HG03103 (cell line): Measurements from ENCODE around the gene EPHA3.

Source experiments
- ATAC-seq: cut with Tn5 transposase; IDR thresholded peaks from one replicate; pipeline ENCODE4 v1.9.1; 2021; ENCODE audit warnings: low read depth; ENCODE audit not compliant: unreplicated experiment

Gene EPHA3

DNA sequence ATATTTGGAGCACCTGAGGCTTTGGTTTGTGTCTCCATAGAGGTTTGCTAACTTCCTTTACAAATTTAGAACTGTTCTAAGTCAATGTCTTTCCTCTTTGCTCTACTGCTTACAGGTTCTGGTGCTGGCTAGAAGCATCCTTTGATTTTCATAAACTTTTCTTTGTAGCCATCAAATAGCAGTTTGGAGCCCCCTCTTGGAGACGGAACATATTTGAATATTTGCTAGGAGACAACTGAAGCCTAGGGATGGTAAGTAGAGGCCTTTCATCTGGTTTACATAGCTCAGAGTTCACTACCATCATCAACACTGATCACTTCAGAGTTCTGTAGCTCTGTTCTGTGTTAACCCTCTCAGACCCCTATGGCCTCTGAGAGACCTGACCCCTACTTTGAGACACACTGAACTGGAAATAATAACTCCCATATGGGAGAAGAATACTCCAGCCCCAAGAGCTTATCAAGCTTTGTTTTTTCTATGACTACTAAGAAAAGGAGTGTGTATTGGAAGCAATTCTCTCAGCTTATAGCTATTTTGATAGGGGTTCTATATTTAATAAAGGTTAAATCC, 420.4 kb downstream of the EPHA3 start:
- ATAC-seq = no peak
